H4 (cell line): ENCODE results near the gene FAM193B. TPM values are rescaled to one million over a fixed set of nuclear protein-coding genes. Genes with fewer than 3 reads are reported as not detected.
"Not testable (repeated sequence)": the region's sequence is repeated elsewhere in the genome, so short reads cannot be mapped to it uniquely, and the experiment has no call there.

Experiments
- DNase-seq: peaks from one replicate; pipeline ENCODE4 v3.0.0-alpha.2; 2015; ENCODE audit warnings: low spot score
- total RNA-seq: library from RNA; depleted of rRNA; stranded (reverse); fragments of >200 nt; shearing (Covaris generic); gene quantifications from 2 replicates; pipeline ENCODE4 v1.2.3, GENCODE V29; 2014

The FAM193B gene
- total RNA-seq, 1 experiment from 2014 or later: 7.5 TPM

- DNase-seq: no peak
Observed at GRCh38 chr5:177576169-177576568, 21.8 kb upstream of the FAM193B start.

GRCh38 chr5:177575488-177575887 lies 21.1 kb upstream of the FAM193B start:
- DNase-seq: no peak

DNA sequence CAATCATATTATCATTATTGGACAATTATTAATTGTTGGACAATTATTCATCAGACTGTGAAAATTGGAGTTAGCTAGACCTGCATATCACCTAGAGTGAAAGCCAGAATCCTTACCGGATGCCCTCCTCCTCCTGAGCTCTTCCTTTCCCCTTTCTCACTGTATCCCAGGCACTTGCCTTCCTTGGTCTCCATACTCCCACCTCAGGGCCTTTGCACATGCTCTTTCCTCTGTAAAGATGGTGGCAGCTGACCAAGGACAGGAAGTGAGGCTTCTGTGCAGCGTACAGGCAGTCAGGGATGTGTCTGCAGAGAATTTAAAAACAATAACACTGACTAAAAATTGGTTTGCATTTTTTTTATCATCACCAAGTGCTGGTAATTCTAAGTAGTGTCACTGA lies 15.5 kb upstream of the FAM193B start:
- DNase-seq: no peak

DNA sequence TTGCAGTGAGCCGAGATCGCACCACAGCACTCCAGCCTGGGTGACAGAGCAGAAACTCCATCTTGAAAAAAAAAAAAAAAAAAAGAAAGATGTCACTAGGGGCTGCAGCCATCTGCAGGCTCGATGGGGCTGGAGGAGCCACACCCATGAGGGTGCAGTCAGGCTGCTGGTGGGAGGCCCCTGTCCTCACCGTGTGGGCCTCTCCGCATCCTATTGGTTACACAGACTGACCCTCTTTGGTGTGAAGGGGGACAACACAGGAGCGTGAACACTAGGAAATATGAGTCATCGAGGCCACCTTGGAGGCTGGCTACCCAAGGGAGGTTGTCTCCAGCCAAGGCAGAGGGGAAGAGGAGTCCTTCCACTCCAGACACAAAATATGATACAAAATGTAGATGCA lies 14.0 kb upstream of the FAM193B start:
- no peak for DNase-seq

- DNase-seq: no peak
Observed at GRCh38 chr5:177565046-177565445, 10.7 kb upstream of the FAM193B start.

GRCh38 chr5:177559446-177559941 lies 5.1 kb upstream of the FAM193B start:
- DNase-seq: not testable (repeated sequence)

DNA sequence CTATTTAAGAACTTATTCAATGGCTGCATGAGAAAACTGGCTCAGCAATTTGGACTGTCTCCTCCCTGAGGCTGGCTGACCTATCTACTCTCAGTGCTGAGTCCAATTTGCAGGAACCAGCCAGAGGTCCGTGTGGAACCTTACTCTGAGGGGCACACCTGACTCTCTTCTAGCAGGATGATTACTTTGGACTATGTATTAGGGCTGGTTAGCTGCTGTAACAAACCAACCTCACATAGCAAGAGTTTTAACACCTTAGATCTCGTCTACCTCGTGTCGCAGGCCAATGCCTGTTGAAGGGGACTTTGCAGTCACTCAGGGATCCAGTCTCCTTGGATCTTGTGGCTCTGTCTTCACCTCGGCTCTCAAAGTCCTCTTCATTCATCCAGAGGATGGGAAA lies 3.4 kb upstream of the FAM193B start:
- no peak for DNase-seq

DNA sequence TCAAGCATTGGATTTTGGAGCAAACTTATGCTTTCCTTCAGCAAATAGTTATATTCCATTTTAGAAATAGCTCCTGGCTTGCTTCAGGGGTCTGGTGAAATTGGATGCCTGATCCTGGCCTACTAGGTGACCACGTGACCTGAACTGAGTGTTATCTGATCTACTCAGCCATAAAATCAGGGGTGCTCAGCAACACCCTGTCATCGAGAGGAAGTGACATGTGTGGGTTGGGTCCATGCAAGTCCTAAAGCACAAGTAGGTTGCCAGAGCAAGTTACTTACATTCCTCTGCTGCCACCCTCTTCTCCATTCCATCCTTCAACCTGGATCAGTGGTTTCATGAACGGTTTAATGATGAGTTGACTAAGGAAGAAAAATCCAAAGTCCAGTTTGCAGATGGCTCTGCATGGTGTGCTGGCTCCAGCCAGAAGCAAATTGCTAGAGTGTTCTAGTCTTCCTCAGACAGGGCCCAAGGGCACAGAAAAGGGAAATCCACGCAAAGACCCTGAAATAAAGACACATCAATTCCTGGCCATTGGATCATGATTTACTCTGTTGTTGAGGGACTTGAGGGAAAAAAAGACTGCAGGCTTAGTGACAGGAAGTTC lies 2.8 kb upstream of the FAM193B start:
- DNase-seq: no peak

DNA sequence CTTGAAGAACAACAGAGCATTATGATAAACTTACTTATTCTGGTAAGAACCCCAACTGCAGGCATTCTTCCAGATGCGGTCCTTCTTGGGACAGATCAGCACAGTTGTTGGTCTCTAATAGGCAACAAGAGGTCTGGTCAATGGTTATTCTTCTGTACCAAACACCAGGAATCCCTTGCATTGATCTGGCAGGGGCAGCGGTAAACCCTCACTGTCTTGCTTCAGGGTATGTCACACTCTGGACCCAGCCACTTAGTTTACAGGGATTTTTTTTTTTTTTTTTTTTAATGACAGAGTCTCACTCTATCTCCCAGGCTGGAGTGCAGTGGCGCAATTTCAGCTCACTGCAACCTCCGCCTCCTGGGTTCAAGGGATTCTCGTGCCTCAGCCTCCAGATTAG lies 1.3 kb upstream of the FAM193B start:
- DNase-seq: no peak

DNA sequence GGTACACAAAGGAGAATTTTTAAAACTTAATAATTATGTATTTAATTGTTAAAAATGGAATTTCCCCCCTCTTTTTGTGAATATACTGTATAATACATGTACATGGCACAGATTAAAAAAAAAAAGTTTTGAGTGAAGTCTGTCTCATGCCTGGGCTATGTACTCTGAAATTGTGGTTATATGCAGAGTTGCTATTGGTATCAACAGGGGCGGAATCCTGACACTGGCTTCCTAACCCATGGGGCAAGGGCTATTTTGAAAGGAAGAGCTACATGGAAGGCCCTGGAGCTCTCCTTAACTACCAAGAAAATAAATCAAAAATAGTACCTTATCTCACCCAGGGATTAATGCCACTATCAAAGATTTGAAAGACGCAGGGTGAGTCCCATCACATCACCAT lies 865 bp upstream of the FAM193B start:
- DNase-seq: no peak

GRCh38 chr5:177553671-177554429 lies 513 bp downstream of the FAM193B start:
- DNase-seq: no peak

GRCh38 chr5:177552839-177553455 lies 1.4 kb downstream of the FAM193B start:
- DNase-seq: no peak

GRCh38 chr5:177550122-177550521 lies 4.2 kb downstream of the FAM193B start:
- no peak for DNase-seq

DNA sequence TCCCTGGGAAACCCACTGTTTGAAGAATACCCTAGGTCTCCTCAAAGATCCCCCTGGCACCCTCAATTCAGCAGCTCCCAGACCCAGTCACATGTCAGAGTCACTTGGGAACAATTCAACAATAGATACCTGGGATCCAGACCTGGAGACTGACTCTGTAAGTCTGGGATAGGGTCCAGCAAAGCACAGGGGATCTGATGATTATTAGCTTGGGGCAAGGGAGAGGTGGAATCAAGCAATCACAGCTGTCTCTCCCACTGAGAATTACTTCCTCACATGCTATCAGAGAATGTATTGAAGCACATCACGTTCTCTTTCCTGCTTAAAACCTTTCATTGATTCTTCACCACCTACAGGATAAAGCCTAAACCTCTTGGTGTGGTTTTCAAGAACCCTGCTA lies 5.9 kb downstream of the FAM193B start:
- no peak for DNase-seq

DNA sequence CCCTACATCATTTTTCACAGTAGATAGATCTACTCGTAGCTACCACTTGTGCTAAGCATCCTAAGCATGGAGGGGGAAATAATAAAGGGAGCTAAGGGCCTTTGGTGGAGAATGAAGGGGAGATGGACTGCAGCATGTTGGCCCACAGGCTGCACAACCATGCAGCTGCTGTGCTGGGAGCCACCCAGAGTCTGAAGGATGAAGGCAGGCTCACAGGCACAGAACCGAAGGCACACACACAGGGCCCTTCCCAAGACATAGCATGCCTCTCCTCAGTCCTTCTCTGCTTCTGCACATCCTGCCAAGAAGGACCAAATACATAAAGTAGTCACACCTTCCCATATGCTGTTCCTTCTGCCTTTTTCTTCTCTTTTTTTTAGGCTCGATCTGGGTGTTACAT lies 6.6 kb downstream of the FAM193B start:
- no peak for DNase-seq

DNA sequence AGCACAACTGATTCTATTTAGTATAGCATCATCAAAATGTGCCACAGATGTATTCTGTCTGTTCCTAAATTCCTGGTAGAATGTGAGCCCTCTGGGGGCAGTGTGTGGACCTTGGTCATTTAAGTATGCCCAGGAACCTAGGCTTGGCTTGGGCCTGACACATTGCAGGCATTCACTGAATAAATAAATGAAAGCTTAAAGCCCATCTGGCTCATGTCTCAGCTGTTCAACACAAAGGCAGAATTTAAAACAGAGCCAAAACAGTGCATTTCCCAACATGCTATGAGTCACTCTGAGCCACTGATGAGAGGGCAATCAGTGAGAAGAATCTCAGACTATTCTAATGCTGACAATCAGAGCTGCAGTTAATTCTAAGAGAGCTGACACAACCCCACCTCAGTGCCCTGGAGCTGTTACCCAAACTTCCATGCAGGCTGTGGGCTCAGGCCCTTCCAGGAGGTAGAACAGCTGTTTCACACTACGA lies 8.1 kb downstream of the FAM193B start:
- peak; percentile 98 for DNase-seq

GRCh38 chr5:177545487-177546257 lies 8.7 kb downstream of the FAM193B start:
- DNase-seq: peak; percentile 58

DNA sequence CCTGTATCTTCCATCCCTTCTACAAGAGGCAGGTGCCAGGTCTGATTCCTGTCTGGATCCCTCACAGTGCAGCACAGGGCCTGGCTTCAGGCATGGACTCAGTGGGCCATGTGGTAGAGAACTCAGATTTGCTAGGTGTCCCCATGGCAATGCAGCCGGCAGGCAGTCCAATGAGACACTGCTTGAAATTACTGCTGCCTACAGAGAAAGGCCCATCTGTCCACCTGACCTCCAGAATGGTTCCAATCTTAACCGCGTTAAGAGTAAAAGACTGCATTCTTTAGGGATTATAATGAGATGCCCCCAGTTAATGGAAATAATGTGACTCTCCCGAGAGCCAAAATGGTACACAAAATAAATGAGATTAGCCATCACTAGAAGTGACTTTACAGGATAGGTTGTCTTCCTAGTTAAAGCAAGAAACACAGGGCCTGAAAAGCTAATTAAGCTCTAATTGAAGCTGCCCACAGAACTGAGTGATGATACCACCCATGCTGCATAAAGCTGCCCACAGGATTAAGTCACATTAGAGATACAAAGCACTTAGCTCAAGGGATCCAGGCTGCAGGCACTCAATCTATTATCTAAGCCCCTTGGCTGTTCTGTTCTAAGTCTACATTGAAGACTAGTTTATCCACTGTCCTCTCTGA lies 11.4 kb downstream of the FAM193B start:
- no peak for DNase-seq

DNA sequence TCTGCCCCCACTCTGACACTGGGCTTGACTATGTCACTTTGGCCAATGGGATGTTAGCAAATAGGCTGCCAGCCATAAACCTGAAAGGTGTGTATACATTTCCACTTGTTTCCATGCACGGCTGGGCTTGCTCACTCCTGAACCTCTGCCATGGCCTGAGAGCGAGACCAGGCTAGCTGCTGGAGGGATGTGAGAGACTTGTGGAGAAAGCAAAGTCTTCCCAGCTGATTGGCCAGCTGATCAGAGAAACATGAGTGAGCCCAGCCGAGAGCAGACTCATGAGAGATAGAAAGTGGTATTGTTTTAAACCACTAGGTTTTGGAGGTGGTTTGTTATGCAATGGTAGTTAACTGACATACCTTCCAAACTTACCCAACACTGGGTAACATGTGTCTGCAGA lies 13.9 kb downstream of the FAM193B start:
- DNase-seq: no peak

DNA sequence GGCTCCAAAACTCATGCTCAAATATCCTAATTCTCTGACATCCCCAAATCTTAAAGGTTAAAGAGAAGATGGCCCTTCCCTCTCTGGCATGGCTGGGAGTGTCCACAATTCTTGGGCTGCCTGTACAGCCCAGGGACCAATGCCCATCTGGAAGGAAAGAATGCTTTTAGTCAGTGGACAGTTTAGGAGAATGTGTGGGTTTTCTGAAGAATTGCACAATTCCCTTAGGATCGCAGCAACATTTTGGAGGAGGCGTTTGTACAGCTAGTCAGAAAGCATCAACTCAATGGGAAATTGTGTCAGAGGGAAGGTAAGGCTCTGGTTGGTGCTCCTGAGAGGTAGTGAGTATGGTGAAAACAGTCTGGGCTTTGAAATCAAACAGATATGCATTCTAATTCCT lies 15.0 kb downstream of the FAM193B start:
- DNase-seq: no peak

GRCh38 chr5:177538876-177539275 lies 15.5 kb downstream of the FAM193B start:
- DNase-seq: no peak
